Activated CD8-positive, alpha-beta memory T cell treated with anti-CD3 and anti-CD28 coated beads for 48 hours (primary cell): ENCODE data around the gene TMEM266.
A peak's percentile ranks its signal among the peaks of the same experiment; 100 is the strongest.

ENCODE experiments used
- DNase-seq, 3 experiments: peaks; one replicate each; pipeline ENCODE4 v3.0.0-alpha.2; 2020; ENCODE audit warnings: low read depth in 2 of 3, low spot score in 2 of 3

The TMEM266 gene

GRCh38 chr15:76123031-76123430, 63.2 kb downstream of the TMEM266 start:
- no peak for DNase-seq

- DNase-seq = no peak
These were observed 67.4 kb downstream of the TMEM266 start for GRCh38 chr15:76127169-76127568.

GRCh38 chr15:76127880-76128279, 68.1 kb downstream of the TMEM266 start:
- DNase-seq = no peak

- no peak for DNase-seq
These were observed 74.8 kb downstream of the TMEM266 start for GRCh38 chr15:76134537-76134936.

GRCh38 chr15:76135516-76135915, 75.7 kb downstream of the TMEM266 start:
- DNase-seq = no peak

- DNase-seq = no peak
These were observed 78.7 kb downstream of the TMEM266 start for GRCh38 chr15:76138436-76138835.

GRCh38 chr15:76139368-76140073, 79.7 kb downstream of the TMEM266 start:
- peak; percentile 44 to 74 (median 67) for DNase-seq

- DNase-seq = no peak
These were observed 80.3 kb downstream of the TMEM266 start for GRCh38 chr15:76140074-76140464.

GRCh38 chr15:76146812-76147211, 87.0 kb downstream of the TMEM266 start:
- DNase-seq = no peak

GRCh38 chr15:76147906-76148570, 88.3 kb downstream of the TMEM266 start:
- DNase-seq = peak; percentile 54 to 62 (median 55)

GRCh38 chr15:76149291-76149915, 89.6 kb downstream of the TMEM266 start:
- DNase-seq = no peak

GRCh38 chr15:76150513-76150912, 90.7 kb downstream of the TMEM266 start:
- no peak for DNase-seq

- DNase-seq = peak; percentile 68 to 81 (median 80)
These were observed 91.3 kb downstream of the TMEM266 start for GRCh38 chr15:76150971-76151598.

GRCh38 chr15:76151599-76151974, 91.8 kb downstream of the TMEM266 start:
- no peak for DNase-seq

- no peak for DNase-seq
These were observed 92.4 kb downstream of the TMEM266 start for GRCh38 chr15:76152197-76152596.

- no peak for DNase-seq
These were observed 93.7 kb downstream of the TMEM266 start for GRCh38 chr15:76153241-76154197.

- no peak for DNase-seq
These were observed 95.9 kb downstream of the TMEM266 start for GRCh38 chr15:76155731-76156130.

- no peak for DNase-seq
These were observed 98.4 kb downstream of the TMEM266 start for GRCh38 chr15:76158226-76158625.

GRCh38 chr15:76158815-76159214, 99.0 kb downstream of the TMEM266 start:
- DNase-seq = no peak

- DNase-seq = no peak
These were observed 99.5 kb downstream of the TMEM266 start for GRCh38 chr15:76159282-76159681.
